GM12878 (cell line): ENCODE measurements around the gene RIC8B. TPM values are rescaled to one million over a fixed set of nuclear protein-coding genes. Genes with fewer than 3 reads are reported as not detected.
"Not testable (repeated sequence)": the region's sequence is repeated elsewhere in the genome, so short reads cannot be mapped to it uniquely, and the experiment has no call there.

Experiments
- ATAC-seq: fragments of 200-7000 bp; cut with Tn5 transposase; 3 replicates; pipeline ENCODE4 v1.9.1; 2020; ENCODE audit warnings: mild to moderate bottlenecking, moderate library complexity
- BruUV-seq: library from RNA; stranded (reverse); fragments of 400-500 nt; replicated peaks from 2 replicates; lab custom pipeline; 2021; lab: Mats Ljungman, UMichigan
- CTCF ChIA-PET: fragments of 300-600 bp; sonication (Branson Sonifier 250); formaldehyde crosslinking; extraction: SDS; loops from one replicate; lab custom pipeline; 2021; ENCODE audit warnings: inconsistent platforms; lab: Yijun Ruan, JAX
- POLR2A ChIA-PET: fragments of 350-600 bp; formaldehyde crosslinking; extraction: SDS; loops from one replicate; lab custom pipeline; 2021; ENCODE audit warnings: inconsistent platforms; lab: Charles Lee
- RAD21 ChIA-PET: fragments of 300-600 bp; sonication (Branson Sonifier 250); formaldehyde crosslinking; loops from one replicate; lab custom pipeline; 2023; ENCODE audit warnings: antibody characterized with exemption; ENCODE audit not compliant: unreplicated experiment; lab: Charles Lee
- SMC1A ChIA-PET: fragments of 300-600 bp; sonication (Branson Sonifier 250); formaldehyde crosslinking; loops from one replicate; lab custom pipeline; 2023; ENCODE audit not compliant: unreplicated experiment, uncharacterized antibody; lab: Charles Lee
- DNase-seq: peaks from one replicate; pipeline ENCODE4 v3.0.0-alpha.2; 2011; ENCODE audit warnings: low read depth, low spot score
- FAIRE-seq: peaks from 3 replicates; lab custom pipeline; 2011; peaks lifted over from hg19 to GRCh38; lab: Jason Lieb, UNC
- H2AFZ ChIP-seq: 2 replicates; pipeline ENCODE4 v1.6.0; 2011; ENCODE audit warnings: low read depth, low read length, control low read depth; ENCODE audit not compliant: control insufficient read depth
- H3K27ac ChIP-seq: 2 replicates; pipeline ENCODE4 v1.5.1; 2011; ENCODE audit warnings: control low read depth; ENCODE audit not compliant: control insufficient read depth, insufficient read depth
- H3K27me3 ChIP-seq, 2 experiments: replicated peaks in 1 of 2; 2 replicates each; pipeline versions ENCODE4 v1.6.0 to v1.6.1; 2011; ENCODE audit warnings: low read length in 1 of 2; ENCODE audit not compliant: control insufficient read depth in 2 of 2, insufficient read depth in 2 of 2
- H3K36me3 ChIP-seq, 2 experiments: 2 replicates each; pipeline ENCODE4 v1.5.1; 2011; ENCODE audit warnings: low read length in 1 of 2; ENCODE audit not compliant: control insufficient read depth in 2 of 2, insufficient read depth in 2 of 2
- H3K4me1 ChIP-seq: 2 replicates; pipeline ENCODE4 v1.6.1; 2011; ENCODE audit warnings: mild to moderate bottlenecking, low read length, moderate library complexity, mixed read lengths; ENCODE audit not compliant: control insufficient read depth, insufficient read depth
- H3K4me2 ChIP-seq: 2 replicates; pipeline ENCODE4 v1.6.0; 2011; ENCODE audit warnings: control low read depth; ENCODE audit not compliant: control insufficient read depth, insufficient read depth
- H3K4me3 ChIP-seq: fragments of 200-600 bp; sonication (generic); 2 replicates; pipeline ENCODE4 v1.5.1; 2016
- H3K79me2 ChIP-seq: 2 replicates; pipeline ENCODE4 v1.6.0; 2011; ENCODE audit warnings: low read length; ENCODE audit not compliant: control insufficient read depth, insufficient read depth
- H3K9ac ChIP-seq: 2 replicates; pipeline ENCODE4 v1.8.0; 2011; ENCODE audit warnings: low read length, control low read depth, mixed read lengths; ENCODE audit not compliant: control insufficient read depth, insufficient read depth
- H3K9me3 ChIP-seq: replicated peaks from 3 replicates; pipeline ENCODE4 v1.5.1; 2011; ENCODE audit warnings: mild to moderate bottlenecking, low read length; ENCODE audit not compliant: control insufficient read depth, insufficient read depth
- H4K20me1 ChIP-seq: 2 replicates; pipeline ENCODE4 v1.6.0; 2011; ENCODE audit not compliant: control insufficient read depth, insufficient read depth
- BHLHE40 ChIP-seq, 2 experiments: fragments of 450-650 bp in 1 of 2; IDR thresholded peaks; 2 replicates each; pipeline ENCODE4 v1.6.1; 2011 to 2017; ENCODE audit warnings: low read depth in 2 of 2, borderline replicate concordance in 1 of 2, improper control_type of control experiment in 1 of 2, low read length in 1 of 2, mild to moderate bottlenecking in 1 of 2
- CBFB ChIP-seq: IDR thresholded peaks from 2 replicates; pipeline ENCODE4 v1.6.1; 2016; ENCODE audit warnings: antibody characterized with exemption, low read depth
- TBL1XR1 ChIP-seq: IDR thresholded peaks from 2 replicates; pipeline ENCODE4 v1.6.1; 2012; ENCODE audit warnings: low read depth, low read length, improper control_type of control experiment
- WGBS: methylation state at CpG from one replicate; pipeline ENCODE4 v1.1.6; 2016; ENCODE audit warnings: low lambda C conversion rate; ENCODE audit not compliant: insufficient replicate concordance, insufficient coverage; ENCODE audit errors: missing lambda C conversion rate; 5-methylcytosine and 5-hydroxymethylcytosine counted together
- in situ Hi-C: fragments of 300-500 bp; cut with MboI; formaldehyde crosslinking; loops from 9 replicates; pipeline ENCODE4 v1.14.3; 2018; ENCODE audit warnings: mixed read lengths
- intact Hi-C: fragments of 100-400 bp; cut with micrococcal nuclease; formaldehyde crosslinking; loops from one replicate; pipeline ENCODE4 v1.14.2; 2022; ENCODE audit not compliant: unreplicated experiment
- polyA plus RNA-seq, 11 experiments: library from polyadenylated mRNA; depleted of rRNA in 4 of 11; unstranded in 6 of 11; stranded (reverse) in 5 of 11; fragments of >200 nt; fragmentation: Nextera tagmentation in 4 of 11; fragmentation: Illumina TruSeq in 1 of 11; extraction: Ambion mirVana in 4 of 11; extraction: Trizol in 1 of 11; gene quantifications; 1 replicate in 1 of 11; 2 replicates in 10 of 11; pipeline versions ENCODE4 v1.2.1 to v1.2.3, GENCODE V29; 2011 to 2016; ENCODE audit warnings: inconsistent platforms in 2 of 11, missing spikeins in 2 of 11, low read depth in 1 of 11
- total RNA-seq, 4 experiments: library from RNA; depleted of rRNA in 3 of 4; stranded (reverse); fragments of >200 nt in 3 of 4; fragmentation: Illumina TruSeq in 1 of 4; extraction: Trizol in 1 of 4; gene quantifications; 2 replicates each; pipeline versions ENCODE4 v1.2.1 to v1.2.3, GENCODE V29; 2013 to 2021

Gene RIC8B
- total and polyA plus RNA-seq, 10 of the 15 experiments (the other 5 are each of a cell fraction or from before 2014, with no cell fraction given), result 2.3 to 10.8 (median 6.2) TPM

- 38% methylated on average over 2 of the region's 2 CpGs for WGBS
- RAD21 ChIA-PET, in situ Hi-C loops: not testable (repeated sequence)
Observed at GRCh38 chr12:106923594-106923993, 149.1 kb downstream of the RIC8B start.

DNA sequence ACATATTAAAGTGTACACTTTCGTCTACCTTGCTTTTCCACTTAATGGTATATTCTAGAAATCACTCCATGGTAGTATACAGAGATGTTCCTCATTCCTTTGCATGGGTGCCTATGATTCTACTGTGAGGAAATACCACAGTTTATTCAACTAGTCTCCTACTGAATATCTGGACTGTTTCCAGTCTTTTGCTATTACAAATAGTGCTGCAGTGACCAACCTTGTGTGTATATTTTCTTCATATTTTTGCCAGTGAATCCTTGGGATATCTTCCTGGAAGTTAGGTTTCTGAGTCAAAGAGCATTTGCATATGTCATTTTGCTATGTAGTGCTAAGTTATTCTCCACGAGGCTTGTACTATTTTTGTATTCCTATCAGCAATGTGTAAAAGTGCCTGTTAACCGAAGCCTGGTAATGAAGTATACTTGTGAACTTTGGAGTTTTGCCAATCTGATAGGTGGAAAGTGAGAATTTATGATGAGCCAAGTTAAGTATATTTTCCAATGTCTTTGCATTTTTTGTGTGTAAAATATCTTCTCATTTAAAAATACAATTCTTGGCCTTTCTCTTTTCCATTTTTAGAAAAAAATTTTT, 149.9 kb downstream of the RIC8B start:
- H3K79me2 ChIP-seq, result no peaks in the 10 kb centered on the region
- no peak for DNase-seq
- no peak for ATAC-seq
- intact Hi-C loops (no loop called here), in situ Hi-C loops (no loop called here)
- H3K36me3 ChIP-seq, result no peaks in the 10 kb centered on the region
- H3K4me2 ChIP-seq, result no peak overlapping the region
- no peaks in the 10 kb centered on the region for H4K20me1 ChIP-seq
- no peaks in the 10 kb centered on the region; the same call in 1 of the 3 replicates for H3K9me3 ChIP-seq
- FAIRE-seq, result no peak
- ChIA-PET POLR2A (no interaction called here), CTCF (no interaction called here), SMC1A (no interaction called here)
- H2AFZ ChIP-seq, result no peak overlapping the region
- WGBS, result 41% methylated on average over 3 of the region's 3 CpGs
- H3K4me3 ChIP-seq, result no peak overlapping the region
- BruUV-seq, result no TSS peak
- H3K4me1 ChIP-seq, result no peaks in the 10 kb centered on the region
- no peak overlapping the region for H3K9ac ChIP-seq
- no peaks in the 10 kb centered on the region; a peak in 1 of 4 replicates for H3K27me3 ChIP-seq
- H3K27ac ChIP-seq, result no peak overlapping the region
- TF ChIP-seq BHLHE40 (IDR thresholded peaks at IDR 0.05; ENCODE audit: borderline replicate concordance in 1 of 2, low read depth in 2 of 2, low read length in 1 of 2) (no peak), CBFB (no peak), TBL1XR1 (no peak)
- TF ChIP-seq, all 136 proteins: peak for 0
- RAD21 ChIA-PET, result no interaction called here

More at GRCh38 chr12:106923594-106923993, 149.1 kb downstream of the RIC8B start:
- H4K20me1 ChIP-seq, H3K4me2 ChIP-seq, H3K9me3 ChIP-seq, H2AFZ ChIP-seq, SMC1A ChIA-PET, H3K27me3 ChIP-seq, POLR2A ChIA-PET, ATAC-seq, H3K27ac ChIP-seq, BruUV-seq, H3K9ac ChIP-seq, intact Hi-C loops, DNase-seq, H3K4me1 ChIP-seq, H3K36me3 ChIP-seq, FAIRE-seq, H3K4me3 ChIP-seq, H3K79me2 ChIP-seq: not testable (repeated sequence)
- CTCF ChIA-PET, result interaction anchor here (0.6 kb wide), 1 partner anchor 17 kb away, joined by 3 read pairs; no protein-coding TSS in a partner anchor
